ENCODE data around the gene STN1. TPM values are rescaled to one million over a fixed set of nuclear protein-coding genes. Genes with fewer than 3 reads are reported as not detected.

Gene STN1
- total and polyA plus RNA-seq, 9 of the 15 experiments (the other 6 are each of a cell fraction or from before 2014, with no cell fraction given) = 9.1 to 19.6 (median 13.8) TPM

DNA sequence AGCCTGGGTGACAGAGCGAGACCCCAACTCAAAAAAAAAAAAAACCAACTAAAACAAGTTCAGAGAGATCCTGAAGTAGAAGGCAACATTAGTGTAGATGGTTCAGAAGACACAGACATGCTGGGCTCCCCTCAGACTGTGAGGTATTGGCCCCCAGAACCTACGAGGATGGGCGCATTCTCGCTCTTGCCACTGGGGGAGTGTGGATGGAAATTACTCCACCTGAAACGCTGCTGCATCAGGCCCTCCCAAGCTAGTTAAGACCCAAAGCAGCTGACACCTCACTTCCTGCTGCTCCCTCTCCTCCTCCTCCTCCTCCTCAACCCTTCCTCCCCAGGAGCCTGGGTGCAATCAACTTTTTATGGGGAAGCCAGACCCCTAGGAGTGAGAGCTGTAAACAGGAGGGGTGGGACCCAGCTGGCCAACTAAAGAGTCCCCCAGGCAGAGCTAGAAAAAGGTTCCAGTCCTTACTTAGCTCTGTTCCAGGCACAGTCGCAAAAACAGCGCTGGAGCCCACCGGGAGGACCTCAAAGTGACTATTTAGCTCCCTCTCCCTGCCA lies 70.0 kb downstream of the STN1 start (continued):
- TF ChIP-seq, protein P1, sequence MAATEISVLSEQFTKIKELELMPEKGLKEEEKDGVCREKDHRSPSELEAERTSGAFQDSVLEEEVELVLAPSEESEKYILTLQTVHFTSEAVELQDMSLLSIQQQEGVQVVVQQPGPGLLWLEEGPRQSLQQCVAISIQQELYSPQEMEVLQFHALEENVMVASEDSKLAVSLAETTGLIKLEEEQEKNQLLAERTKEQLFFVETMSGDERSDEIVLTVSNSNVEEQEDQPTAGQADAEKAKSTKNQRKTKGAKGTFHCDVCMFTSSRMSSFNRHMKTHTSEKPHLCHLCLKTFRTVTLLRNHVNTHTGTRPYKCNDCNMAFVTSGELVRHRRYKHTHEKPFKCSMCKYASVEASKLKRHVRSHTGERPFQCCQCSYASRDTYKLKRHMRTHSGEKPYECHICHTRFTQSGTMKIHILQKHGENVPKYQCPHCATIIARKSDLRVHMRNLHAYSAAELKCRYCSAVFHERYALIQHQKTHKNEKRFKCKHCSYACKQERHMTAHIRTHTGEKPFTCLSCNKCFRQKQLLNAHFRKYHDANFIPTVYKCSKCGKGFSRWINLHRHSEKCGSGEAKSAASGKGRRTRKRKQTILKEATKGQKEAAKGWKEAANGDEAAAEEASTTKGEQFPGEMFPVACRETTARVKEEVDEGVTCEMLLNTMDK (IDR thresholded peaks at IDR 0.05; ENCODE audit: borderline replicate concordance, insufficient read depth, low read depth, low read length, poor library complexity, severe bottlenecking) = no peak
- TF ChIP-seq LARP7 (IDR thresholded peaks at IDR 0.05) (no peak), ZNF780A (CRISPR knock-in tag; IDR thresholded peaks at IDR 0.05) (no peak)
- TF ChIP-seq, protein P2, sequence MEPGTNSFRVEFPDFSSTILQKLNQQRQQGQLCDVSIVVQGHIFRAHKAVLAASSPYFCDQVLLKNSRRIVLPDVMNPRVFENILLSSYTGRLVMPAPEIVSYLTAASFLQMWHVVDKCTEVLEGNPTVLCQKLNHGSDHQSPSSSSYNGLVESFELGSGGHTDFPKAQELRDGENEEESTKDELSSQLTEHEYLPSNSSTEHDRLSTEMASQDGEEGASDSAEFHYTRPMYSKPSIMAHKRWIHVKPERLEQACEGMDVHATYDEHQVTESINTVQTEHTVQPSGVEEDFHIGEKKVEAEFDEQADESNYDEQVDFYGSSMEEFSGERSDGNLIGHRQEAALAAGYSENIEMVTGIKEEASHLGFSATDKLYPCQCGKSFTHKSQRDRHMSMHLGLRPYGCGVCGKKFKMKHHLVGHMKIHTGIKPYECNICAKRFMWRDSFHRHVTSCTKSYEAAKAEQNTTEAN (CRISPR knock-in tag; IDR thresholded peaks at IDR 0.05) = no peak
- TF ChIP-seq, protein P3, sequence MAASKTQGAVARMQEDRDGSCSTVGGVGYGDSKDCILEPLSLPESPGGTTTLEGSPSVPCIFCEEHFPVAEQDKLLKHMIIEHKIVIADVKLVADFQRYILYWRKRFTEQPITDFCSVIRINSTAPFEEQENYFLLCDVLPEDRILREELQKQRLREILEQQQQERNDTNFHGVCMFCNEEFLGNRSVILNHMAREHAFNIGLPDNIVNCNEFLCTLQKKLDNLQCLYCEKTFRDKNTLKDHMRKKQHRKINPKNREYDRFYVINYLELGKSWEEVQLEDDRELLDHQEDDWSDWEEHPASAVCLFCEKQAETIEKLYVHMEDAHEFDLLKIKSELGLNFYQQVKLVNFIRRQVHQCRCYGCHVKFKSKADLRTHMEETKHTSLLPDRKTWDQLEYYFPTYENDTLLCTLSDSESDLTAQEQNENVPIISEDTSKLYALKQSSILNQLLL (CRISPR knock-in tag; IDR thresholded peaks at IDR 0.05; ENCODE audit: borderline replicate concordance) = no peak

All from K562 (cell line).